ENCODE data around the gene DNAH2.
A peak's percentile ranks its signal among the peaks of the same experiment; 100 is the strongest.
"Not testable (repeated sequence)": the region's sequence is repeated elsewhere in the genome, so short reads cannot be mapped to it uniquely, and the experiment has no call there.

The DNAH2 gene

DNA sequence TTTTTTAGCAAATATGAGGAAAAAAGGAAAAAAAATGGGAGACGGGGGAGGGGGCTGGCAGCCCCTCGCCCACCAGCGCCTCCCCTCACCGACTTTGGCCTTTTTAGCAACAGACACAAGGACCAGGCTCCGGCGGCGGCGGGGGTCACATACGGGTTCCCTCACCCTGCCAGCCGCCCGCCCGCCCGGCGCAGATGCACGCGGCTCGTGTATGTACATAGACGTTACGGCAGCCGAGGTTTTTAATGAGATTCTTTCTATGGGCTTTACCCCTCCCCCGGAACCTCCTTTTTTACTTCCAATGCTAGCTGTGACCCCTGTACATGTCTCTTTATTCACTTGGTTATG, 136.1 kb downstream of the DNAH2 start:
- DNase-seq: no peak

DNA sequence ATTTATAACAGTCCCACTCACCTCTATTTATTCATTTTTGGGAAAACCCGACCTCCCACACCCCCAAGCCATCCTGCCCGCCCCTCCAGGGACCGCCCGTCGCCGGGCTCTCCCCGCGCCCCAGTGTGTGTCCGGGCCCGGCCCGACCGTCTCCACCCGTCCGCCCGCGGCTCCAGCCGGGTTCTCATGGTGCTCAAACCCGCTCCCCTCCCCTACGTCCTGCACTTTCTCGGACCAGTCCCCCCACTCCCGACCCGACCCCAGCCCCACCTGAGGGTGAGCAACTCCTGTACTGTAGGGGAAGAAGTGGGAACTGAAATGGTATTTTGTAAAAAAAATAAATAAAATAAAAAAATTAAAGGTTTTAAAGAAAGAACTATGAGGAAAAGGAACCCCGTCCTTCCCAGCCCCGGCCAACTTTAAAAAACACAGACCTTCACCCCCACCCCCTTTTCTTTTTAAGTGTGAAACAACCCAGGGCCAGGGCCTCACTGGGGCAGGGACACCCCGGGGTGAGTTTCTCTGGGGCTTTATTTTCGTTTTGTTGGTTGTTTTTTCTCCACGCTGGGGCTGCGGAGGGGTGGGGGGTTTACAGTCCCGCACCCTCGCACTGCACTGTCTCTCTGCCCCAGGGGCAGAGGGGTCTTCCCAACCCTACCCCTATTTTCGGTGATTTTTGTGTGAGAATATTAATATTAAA, 136.7 kb downstream of the DNAH2 start:
- DNase-seq: no peak

DNA sequence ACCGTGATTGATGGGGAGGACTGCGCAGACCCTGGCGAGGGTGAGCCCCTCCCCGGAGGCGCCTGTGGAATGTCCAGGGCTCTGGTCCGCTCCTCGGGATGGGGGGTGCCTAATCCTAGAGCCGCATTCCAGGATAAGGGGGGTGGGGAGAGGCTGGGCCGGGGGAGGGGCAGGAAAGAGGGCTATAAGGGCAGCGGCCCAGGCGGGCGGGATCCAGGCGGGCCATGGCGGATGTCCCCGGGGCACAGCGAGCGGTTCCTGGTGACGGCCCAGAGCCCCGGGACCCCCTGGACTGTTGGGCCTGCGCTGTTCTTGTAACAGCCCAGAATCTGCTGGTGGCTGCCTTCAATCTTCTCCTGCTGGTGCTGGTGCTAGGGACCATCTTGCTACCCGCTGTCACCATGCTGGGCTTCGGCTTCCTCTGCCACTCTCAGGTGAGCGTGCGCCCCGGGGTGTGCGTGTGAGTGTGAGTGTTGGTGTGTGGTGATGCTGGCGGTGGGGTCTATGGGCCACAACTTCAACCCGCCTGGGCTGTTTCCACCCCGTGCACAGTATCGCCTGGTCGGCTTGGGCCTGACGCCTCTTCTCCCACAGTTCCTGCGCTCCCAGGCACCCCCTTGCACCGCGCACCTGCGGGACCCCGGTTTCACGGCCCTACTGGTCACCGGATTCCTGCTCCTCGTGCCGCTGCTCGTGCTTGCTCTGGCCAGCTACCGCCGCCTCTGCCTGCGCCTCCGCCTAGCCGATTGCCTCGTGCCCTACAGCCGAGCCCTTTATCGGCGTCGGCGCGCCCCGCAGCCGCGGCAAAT, 137.5 kb downstream of the DNAH2 start, which contains the start of gene TMEM88:
TSS of gene TMEM88 (plus strand) at position 216 of the 809 bp plus-strand sequence. CDS start at position 225, 9 bp downstream.
- DNase-seq: no peak

DNA sequence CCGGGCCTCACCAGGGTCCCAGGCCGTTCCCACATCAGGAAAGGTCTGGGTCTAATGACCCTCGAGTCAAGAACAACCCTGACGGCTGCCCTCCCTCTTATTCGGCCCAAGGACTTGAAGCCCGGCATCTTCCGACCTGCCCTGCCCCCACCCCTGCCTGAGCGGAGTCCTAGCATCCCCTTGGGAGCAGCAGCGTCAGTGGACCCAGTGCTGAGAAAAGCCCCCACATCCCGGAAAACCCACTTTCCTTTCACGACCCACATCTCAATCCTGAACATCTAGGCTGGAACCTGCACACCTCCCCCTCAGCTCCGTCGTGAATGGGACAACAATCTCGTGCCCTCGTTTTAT, 138.1 kb downstream of the DNAH2 start:
- DNase-seq: no peak

DNA sequence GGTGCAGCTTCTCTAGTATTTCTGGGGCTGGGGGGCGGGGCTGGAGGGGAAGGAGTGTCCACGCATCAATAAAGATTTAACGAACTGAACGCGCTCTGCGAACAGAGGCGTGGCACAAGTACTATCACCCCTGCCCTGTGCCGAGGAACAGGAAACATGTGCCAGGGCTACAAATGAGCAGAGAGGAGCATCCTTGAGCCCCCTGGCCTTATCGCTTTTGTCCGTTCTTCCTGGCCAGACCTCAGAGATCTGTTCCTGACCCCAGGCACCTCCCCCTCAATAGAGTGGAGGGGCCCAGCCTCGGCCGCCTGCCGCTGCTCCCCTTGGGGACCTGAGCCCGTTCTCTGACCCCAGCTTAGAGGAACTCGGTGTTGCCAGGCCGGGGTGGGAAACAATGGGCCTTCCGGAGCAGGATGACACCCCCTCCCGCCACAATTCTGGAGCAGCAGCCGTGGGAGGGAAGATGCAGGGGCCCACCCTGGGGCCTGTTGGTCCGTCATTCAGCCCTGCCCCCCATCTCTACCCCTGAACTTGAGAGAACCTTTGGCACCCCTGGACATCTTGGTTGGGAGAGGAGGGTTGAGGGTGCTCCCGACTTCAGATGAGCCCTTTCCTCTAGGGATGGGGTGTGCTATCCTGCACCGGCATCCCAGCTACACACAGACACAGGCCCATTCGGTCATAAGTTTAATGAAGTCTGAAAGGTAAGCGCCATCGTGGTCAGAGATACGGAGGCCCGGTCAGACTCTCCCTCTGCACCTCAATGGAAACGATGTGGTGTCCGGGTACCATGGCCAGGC, 138.7 kb downstream of the DNAH2 start:
- no peak for DNase-seq

DNA sequence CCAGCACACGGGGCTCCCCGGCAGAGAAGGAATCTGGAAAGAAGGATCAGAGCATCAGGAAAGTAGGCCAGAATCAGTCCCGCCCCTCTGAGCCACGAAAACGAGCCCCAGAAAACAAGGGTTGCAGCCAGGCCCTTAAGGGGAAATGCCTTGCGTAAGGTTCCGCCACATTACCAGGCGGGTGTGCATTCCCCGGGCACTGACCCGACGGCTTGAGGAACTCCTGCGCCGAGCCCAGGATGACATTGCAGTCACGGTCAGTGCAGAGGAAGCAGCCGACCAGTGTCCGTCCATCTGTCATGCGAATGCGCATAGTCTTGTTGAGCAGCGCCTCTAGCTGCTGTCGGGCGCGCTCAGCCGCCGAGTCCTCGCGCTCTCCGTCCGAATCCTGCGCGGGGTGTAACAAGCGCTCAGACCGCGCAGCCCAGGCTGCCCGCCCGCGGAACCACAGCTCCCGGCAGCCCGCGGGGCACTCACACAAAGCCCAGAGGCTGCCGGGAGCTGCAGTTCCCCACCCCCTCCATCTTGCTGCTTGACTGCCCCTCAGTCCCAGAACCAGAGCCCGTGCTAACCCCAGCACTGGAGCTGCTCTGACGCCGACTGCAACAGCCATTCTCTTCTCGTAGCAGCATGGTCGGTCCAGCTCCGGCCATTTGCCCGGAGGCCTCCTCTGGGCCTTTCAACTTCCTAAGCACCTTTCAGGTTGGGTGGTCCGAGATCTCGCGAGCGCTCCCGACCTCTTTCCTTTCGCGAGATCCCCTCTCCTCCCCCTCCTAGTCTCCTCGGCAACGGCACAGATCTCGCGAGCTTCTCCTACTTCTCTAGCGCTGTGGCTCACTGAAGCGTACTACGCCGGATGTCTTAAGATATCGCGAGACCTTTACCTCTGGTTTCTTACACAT, 139.5 kb downstream of the DNAH2 start, which contains the start of gene NAA38:
TSS of gene NAA38 (minus strand) at position 749 of the 902 bp plus-strand sequence. CDS start at position 653, 96 bp downstream.
- DNase-seq: peak; percentile 99

DNA sequence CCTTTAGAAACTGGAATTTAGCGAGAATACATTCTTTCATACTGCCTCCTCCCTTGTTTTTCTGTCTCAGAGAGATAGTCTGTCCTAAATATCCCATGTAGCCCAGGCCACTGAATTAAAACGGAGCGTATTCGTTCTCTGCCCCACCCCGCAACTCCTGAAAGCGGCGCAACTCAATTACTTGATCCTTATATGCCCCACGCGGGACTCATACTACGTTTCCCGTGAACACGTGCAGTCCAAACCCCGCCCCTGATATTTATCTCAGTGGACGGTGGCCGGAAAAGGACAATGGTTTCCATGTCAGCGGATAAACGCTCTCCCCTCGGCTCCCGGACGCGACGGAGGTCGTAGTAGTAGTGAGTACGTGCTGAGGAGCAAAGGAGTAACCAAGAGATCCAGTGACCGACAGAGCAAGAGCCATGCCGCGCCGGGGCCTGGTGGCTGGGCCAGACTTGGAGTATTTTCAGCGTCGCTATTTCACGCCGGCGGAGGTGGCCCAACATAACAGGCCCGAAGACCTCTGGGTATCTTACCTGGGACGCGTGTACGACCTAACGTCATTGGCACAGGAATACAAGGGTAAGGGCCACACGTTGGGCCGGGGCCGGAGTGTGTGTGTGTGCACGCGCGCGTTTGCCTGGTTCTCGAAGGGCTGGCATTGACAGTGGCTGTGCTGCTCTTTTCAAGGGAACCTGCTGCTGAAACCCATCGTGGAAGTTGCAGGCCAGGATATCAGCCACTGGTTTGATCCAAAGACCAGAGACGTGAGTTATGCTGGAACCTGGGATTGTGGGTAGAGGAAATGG, 140.4 kb downstream of the DNAH2 start, which contains the start of gene CYB5D1:
TSS of gene CYB5D1 (plus strand) at position 291 of the 809 bp plus-strand sequence. CDS start at position 423, 132 bp downstream.
- DNase-seq: peak; percentile 88

DNA sequence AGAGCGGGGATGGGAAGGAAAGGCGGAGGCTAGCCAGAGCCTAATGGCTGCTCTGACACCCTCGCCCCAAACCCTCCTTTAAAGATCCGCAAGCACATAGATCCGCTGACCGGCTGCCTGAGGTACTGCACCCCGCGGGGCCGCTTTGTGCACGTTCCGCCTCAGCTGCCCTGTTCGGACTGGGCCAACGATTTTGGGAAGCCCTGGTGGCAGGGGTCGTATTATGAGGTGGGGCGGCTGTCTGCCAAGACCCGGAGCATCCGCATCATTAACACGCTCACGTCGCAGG, 140.9 kb downstream of the DNAH2 start:
- no peak for DNase-seq

DNA sequence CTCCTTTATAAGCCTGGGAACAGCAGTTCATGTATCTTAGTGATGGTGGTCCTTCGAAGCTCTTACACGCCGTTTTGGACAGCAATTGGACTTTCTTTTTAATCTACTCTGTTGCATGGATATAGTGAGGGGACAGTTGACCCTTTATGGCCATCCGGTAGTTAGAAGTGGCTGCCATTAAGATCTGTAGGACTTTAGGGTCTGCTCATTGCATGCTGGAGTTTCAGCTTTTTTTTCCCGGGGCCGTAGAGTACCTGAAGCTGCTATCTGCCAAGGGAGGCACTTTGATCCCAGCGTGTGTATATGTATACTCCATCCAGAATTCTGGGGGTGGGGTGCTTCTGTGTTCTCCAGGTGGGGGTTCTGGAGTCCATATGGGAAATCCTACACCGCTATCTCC, 141.5 kb downstream of the DNAH2 start:
- no peak for DNase-seq

DNA sequence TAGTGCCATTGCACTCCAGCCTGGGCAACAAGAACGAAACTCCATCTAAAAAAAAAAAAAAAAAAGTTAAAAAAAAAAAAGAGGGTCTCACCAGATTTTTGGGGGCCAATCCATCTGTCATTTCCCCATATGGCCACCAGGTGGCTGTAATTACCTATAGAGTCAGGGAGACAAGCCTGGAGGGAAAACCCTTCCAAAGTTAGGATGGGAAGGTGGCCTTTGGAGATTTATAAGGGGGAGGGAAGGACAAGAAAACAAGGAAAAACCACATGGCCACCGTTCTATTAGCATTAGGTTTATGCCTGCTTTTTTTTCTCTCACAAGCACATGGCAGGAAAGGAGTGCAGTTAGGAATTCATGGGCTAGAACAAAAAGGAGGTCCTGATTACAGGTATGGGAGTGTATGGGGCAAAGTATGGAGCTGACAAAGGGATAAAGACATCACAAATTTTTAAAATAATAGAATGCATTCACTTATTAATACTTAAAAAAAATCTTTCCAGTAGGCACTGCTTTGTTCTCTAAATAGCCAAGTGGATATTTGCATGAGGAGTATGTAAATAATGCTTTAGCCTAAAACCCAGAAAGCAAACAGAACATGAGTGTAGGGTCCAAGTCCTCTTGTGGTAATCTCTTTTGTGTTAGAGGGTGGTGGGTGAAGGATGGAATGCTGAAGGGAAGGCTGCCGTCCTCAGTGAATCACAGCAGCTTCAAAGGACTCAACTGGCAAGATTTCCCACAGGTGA, 145.3 kb downstream of the DNAH2 start:
- peak; percentile 27 for DNase-seq

DNA sequence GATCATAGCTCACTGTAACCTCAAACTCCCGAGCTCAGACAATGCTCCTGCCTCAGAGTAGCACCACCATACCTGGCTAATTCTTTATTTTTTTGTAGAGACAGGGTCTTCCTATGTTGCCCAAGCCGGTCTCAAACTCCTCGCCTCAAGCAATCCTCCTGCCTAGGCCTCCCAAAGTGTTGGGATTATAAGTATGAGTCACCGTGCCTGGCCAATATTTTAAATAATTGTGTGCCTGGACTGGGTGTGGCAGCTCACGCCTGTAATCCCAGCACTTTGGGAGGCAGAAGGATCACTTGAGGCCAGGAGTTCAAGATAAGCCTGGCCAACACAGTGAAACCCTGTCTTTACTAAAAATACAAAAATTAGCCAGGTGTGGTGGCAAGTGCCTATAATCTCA, 146.8 kb downstream of the DNAH2 start:
- not testable (repeated sequence) for DNase-seq

DNA sequence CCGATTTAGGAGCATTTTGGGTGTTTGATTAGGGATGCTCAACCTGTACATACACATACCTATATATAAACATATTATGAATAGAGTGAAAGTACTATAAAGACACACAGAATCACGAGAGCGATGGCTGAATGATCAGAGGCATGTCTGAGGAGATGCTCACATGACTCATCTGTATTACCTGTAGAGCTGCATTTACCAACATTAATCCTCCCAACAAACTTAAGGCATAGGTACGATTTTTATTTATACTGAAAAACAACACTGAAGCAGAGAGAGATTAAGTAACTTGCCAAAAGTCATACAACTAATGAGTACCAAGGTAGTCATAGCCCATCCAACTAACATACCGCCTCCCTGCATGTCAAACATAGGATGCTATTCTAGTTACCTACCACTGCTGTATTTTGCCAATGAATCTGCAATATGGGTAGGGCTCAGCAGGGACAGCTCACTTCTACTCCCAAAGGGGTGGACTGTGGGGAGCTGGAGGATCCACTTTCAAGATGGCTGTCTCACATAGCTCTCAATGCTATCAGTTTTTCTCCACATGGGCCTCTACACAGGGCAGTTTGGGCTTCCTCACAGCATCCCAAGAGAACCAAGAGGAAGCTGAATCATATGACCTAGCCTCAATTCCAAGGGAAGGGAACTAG, 147.6 kb downstream of the DNAH2 start:
- no peak for DNase-seq

DNA sequence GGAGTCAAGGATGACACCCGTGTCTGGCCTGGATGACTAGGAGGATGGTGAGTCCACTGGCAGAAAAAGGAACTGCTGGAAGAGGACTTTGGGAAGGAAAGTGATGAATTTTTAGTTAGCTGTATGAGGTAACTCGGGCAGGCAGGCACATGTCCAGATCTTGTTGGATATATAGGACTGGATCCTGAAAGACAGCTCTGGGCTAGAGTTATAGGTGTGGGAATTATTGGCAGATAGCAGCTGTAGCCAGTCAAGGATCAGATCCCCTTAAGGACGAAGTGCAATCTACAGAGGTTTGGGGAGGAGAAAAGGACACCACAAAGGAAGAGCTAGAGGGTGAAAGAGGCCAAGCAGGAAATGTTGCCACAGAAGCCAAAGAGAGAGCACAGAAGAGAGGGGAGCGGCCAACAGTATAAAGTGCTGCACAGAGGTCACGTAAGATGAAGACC, 150.4 kb downstream of the DNAH2 start:
- no peak for DNase-seq

DNA sequence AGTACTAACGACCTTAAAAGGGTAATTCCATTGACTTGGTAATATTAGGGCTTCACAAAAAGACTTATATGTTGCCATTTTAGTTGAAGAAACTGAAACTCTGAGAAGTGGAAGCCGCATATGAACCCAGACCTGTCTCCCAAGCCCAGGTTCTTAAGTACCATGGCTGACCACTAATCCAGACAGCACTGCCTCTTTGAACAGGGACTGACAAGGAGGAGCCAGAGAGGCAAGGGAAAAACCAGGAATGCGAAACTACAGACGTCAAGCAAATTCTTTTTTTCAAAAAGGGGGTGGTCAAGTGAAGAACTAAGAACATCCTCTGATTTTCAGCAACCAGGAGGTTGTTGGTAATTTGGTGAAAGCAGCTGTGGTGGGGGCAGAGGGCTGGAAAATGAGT, 155.5 kb downstream of the DNAH2 start:
- DNase-seq: no peak

DNA sequence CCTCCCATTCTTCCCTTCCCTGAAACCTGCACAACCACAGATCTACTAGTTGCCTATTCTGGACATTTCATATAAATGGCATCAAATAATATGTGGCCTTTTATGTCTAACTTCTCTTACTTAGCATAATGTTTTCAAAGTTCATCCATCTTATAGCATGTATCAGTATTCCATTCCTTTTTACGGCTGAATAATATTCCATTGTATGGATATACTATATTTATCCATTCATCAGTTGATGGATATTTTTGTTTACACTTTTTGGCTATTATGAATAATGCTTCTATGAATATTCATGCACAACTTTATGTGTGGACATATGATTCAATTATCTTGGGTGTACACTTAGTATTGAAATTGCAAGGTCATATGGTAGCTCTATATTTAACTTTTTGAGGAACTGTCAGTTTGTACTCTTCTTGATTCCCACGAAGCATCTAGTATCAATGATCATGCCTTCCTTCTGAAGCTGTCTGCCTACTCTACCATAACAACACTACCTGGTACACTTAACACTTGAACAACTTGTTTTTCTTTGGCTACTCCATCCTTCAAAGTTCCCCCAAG, 158.3 kb downstream of the DNAH2 start:
- DNase-seq: no peak

DNA sequence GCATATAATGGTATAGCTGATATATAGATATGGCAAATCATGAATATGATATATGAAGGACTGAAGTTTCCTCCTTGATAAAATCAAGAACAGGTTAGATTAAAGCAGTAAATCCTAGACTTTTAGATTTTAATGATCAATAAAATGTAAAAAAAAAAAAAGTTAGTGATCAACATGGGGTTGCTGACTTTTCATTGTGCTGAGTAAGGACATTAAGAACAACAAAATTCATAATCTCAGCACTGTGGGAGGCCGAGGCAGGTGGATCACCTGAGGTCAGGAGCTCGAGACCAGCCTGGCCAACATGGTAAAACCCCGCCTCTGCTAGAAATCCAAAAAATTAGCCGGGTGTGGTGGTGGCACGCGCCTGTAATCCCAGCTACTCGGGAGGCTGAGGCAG, 160.7 kb downstream of the DNAH2 start:
- no peak for DNase-seq

DNA sequence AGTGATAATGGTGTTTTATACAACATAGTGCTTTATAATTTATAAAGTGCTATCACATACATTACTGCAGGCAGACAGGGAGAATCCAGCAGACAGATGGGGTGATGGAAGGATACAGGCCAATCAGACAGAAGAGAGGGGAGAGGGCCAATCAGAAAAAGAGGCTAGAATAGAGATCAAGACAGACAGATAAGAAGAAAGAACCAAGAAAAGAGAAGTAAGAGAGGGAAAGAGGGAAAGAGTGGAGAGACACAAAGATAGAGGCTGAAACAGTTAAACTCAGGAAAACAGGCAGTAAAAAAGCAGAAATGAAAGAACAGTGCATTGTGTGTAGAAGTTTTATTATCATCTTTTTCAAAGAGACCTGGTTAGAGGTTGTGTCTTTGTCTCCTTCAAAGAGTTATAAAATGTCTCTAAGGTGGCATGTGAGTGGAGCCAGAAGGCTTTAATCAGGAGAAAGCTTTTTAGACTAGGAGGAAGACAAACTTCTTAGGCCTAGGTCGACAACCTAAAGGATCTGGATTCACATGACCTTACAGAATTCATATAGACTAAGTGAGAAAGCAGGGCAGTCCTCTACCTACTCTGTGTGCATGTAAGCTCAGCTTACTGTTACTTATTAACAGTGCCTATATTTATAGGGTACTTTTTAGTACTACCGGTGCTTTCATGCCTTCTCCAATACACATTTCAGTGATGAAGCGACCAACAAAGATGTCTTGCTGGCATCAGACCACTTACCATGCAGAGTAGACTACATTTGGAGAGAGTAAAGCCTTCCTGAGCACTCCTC, 162.7 kb downstream of the DNAH2 start:
- no peak for DNase-seq

DNA sequence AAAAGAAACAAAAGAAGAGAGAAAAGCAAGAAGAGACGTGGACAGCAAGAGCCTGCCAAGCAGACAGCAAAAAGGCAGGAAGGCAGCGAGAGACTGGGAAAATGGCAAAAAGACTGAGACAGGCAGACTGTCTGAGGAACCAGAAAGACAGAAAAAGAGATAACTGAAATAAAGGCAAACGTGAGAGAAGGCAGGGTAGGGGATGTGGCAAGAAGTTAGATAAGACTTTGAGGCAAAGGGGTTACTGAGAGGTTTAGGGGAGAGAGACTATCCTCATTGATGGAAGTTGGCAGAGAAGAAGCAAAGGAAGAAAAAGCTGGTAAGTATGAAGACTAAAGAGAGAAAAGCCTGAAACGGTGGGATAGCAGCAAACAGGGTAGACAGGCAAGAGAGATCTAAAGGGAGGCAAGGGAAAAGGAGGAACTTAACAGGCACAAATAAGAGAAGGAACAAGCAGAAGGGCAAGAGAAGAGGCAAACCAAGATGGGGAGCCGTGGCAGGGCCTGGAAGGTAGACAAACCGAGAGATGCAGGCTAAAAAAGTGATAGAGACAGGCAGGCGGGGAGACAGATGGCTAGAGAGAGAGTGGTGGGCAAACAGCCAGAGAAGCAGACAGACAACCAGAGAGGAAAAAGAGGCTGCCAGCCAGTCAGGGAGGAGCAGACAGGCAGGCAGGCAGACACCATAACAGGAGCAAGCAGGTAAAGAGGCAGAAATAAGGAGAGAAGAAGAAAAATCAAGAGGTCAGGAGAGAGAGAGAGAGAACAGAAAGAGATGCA, 163.9 kb downstream of the DNAH2 start:
- peak; percentile 77 for DNase-seq
